Loucy (cell line): ENCODE measurements around the gene CLDN11.
A peak's percentile ranks its signal among the peaks of the same experiment; 100 is the strongest.

Experiments used
- H2AFZ ChIP-seq: fragments of 200-600 bp; sonication (generic); 2 replicates; pipeline ENCODE4 v1.6.0; 2016; ENCODE audit warnings: antibody characterized with exemption, mild to moderate bottlenecking, low read length, moderate library complexity
- H3F3A ChIP-seq: fragments of 200-600 bp; 2 replicates; pipeline ENCODE4 v1.6.0; 2016; ENCODE audit warnings: antibody characterized with exemption, low read depth, mild to moderate bottlenecking
- H3K27me3 ChIP-seq: fragments of 200-600 bp; sonication (generic); 2 replicates; pipeline ENCODE4 v1.6.1; 2014; ENCODE audit warnings: low read length, mild to moderate bottlenecking; ENCODE audit not compliant: insufficient read depth, poor library complexity, severe bottlenecking
- H3K36me3 ChIP-seq: fragments of 200-600 bp; sonication (generic); 2 replicates; pipeline ENCODE4 v1.6.1; 2016; ENCODE audit warnings: low read length; ENCODE audit not compliant: insufficient read depth
- H3K4me1 ChIP-seq: fragments of 200-600 bp; sonication (generic); 2 replicates; pipeline ENCODE4 v1.5.1; 2014; ENCODE audit warnings: low read length, mild to moderate bottlenecking; ENCODE audit not compliant: insufficient read depth, poor library complexity, severe bottlenecking
- H3K4me2 ChIP-seq: fragments of 200-600 bp; sonication (generic); 2 replicates; pipeline ENCODE4 v1.6.0; 2014; ENCODE audit warnings: antibody characterized with exemption, low read length, low read depth, mild to moderate bottlenecking; ENCODE audit not compliant: poor library complexity, severe bottlenecking
- H3K4me3 ChIP-seq: fragments of 200-600 bp; sonication (generic); 2 replicates; pipeline ENCODE4 v1.5.1; 2014; ENCODE audit warnings: low read length, mild to moderate bottlenecking, mixed read lengths; ENCODE audit not compliant: poor library complexity, severe bottlenecking
- H3K79me2 ChIP-seq: fragments of 200-600 bp; sonication (generic); 2 replicates; pipeline ENCODE4 v1.6.1; 2014; ENCODE audit warnings: low read length; ENCODE audit not compliant: insufficient read depth
- H3K9ac ChIP-seq: fragments of 200-600 bp; sonication (generic); 2 replicates; pipeline ENCODE4 v1.6.0; 2014; ENCODE audit warnings: mild to moderate bottlenecking, low read depth, low read length, moderate library complexity; ENCODE audit not compliant: poor library complexity, severe bottlenecking
- H3K9me2 ChIP-seq: fragments of 200-600 bp; sonication (generic); replicated peaks from 2 replicates; pipeline ENCODE4 v1.6.1; 2016; ENCODE audit warnings: low read depth, low read length, mixed read lengths
- H3K9me3 ChIP-seq: fragments of 200-600 bp; sonication (generic); 2 replicates; pipeline ENCODE4 v1.6.1; 2014; ENCODE audit warnings: mild to moderate bottlenecking, antibody characterized with exemption, low read length, low read depth; ENCODE audit not compliant: insufficient read depth
- H4K20me1 ChIP-seq: fragments of 200-600 bp; sonication (generic); 2 replicates; pipeline ENCODE4 v1.6.0; 2014; ENCODE audit warnings: antibody characterized with exemption, low read length, mild to moderate bottlenecking; ENCODE audit not compliant: insufficient read depth, poor library complexity, severe bottlenecking
- EZH2phosphoT487 ChIP-seq: fragments of 200-600 bp; IDR thresholded peaks from 2 replicates; pipeline ENCODE4 v1.6.1; 2018; ENCODE audit warnings: antibody characterized with exemption, mild to moderate bottlenecking, moderate library complexity, borderline replicate concordance
- TF ChIP-seq, protein P1 (sequence below): fragments of 200-600 bp; sonication (generic); conservative IDR thresholded peaks from 2 replicates; pipeline ENCODE4 v1.5.1; 2014; ENCODE audit warnings: mild to moderate bottlenecking, antibody characterized with exemption, low read length

Gene CLDN11

GRCh38 chr3:170425491-170426239 lies 7.0 kb downstream of the CLDN11 start:
- H3K9me3 ChIP-seq = no peaks in the 10 kb centered on the region
- H3K4me3 ChIP-seq = no peak overlapping the region
- no peak overlapping the region for H3K4me2 ChIP-seq
- no peaks in the 10 kb centered on the region for H3K9me2 ChIP-seq
- peaks cover 26% of the 10 kb centered on the region for H3K4me1 ChIP-seq
- no peaks in the 10 kb centered on the region for H4K20me1 ChIP-seq
- H3K27me3 ChIP-seq = no peaks in the 10 kb centered on the region
- no peaks in the 10 kb centered on the region for H3K79me2 ChIP-seq
- peak overlapping the region; percentile 2; the same call in 1 of the 2 replicates for H2AFZ ChIP-seq
- no peak for TF ChIP-seq EZH2phosphoT487
- TF ChIP-seq, protein P1, sequence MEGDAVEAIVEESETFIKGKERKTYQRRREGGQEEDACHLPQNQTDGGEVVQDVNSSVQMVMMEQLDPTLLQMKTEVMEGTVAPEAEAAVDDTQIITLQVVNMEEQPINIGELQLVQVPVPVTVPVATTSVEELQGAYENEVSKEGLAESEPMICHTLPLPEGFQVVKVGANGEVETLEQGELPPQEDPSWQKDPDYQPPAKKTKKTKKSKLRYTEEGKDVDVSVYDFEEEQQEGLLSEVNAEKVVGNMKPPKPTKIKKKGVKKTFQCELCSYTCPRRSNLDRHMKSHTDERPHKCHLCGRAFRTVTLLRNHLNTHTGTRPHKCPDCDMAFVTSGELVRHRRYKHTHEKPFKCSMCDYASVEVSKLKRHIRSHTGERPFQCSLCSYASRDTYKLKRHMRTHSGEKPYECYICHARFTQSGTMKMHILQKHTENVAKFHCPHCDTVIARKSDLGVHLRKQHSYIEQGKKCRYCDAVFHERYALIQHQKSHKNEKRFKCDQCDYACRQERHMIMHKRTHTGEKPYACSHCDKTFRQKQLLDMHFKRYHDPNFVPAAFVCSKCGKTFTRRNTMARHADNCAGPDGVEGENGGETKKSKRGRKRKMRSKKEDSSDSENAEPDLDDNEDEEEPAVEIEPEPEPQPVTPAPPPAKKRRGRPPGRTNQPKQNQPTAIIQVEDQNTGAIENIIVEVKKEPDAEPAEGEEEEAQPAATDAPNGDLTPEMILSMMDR = no peak
- H3F3A ChIP-seq = no peaks in the 10 kb centered on the region
- no peaks in the 10 kb centered on the region for H3K36me3 ChIP-seq
- no peak overlapping the region for H3K9ac ChIP-seq

GRCh38 chr3:170426240-170426797 lies 7.7 kb downstream of the CLDN11 start:
- H3K9ac ChIP-seq = no peak overlapping the region
- no peak for TF ChIP-seq EZH2phosphoT487
- TF ChIP-seq, protein P1 = no peak

DNA sequence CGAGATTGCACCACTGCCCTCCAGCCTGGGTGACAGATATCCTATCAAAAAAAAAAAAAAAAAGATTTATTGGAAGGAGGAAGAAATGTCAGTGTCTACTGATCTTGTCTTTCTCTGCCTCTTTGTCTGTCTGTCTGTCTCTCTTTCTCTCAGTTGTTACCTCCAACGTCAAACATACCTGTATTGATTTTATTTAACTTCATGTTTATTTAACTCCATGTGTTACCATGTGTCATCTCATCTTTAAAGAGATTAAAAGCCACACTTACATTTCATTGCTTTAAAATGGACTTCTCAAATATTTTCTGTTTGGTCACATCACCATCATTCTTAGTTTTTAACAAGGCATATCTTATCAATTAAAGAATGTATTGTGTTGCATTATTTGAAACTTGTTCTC lies 9.4 kb downstream of the CLDN11 start:
- H2AFZ ChIP-seq = no peak overlapping the region
- H3K79me2 ChIP-seq = no peaks in the 10 kb centered on the region
- H3F3A ChIP-seq = no peaks in the 10 kb centered on the region
- TF ChIP-seq, protein P1 = no peak
- no peak for TF ChIP-seq EZH2phosphoT487
- no peaks in the 10 kb centered on the region for H3K9me3 ChIP-seq
- H4K20me1 ChIP-seq = no peaks in the 10 kb centered on the region
- H3K4me3 ChIP-seq = no peak overlapping the region
- H3K9ac ChIP-seq = no peak overlapping the region
- H3K4me1 ChIP-seq = peaks cover 26% of the 10 kb centered on the region
- H3K36me3 ChIP-seq = no peaks in the 10 kb centered on the region
- no peak overlapping the region for H3K4me2 ChIP-seq
- no peaks in the 10 kb centered on the region for H3K27me3 ChIP-seq
- H3K9me2 ChIP-seq = no peaks in the 10 kb centered on the region

More at GRCh38 chr3:170426240-170426797, 7.7 kb downstream of the CLDN11 start:
- Histone ChIP-seq H3K9me3 (no peaks in the 10 kb centered on the region), H3K27me3 (no peaks in the 10 kb centered on the region), H3F3A (no peaks in the 10 kb centered on the region), H3K36me3 (no peaks in the 10 kb centered on the region), H4K20me1 (no peaks in the 10 kb centered on the region), H3K79me2 (no peaks in the 10 kb centered on the region), H3K9me2 (no peaks in the 10 kb centered on the region), H3K4me3 (no peak overlapping the region), H3K4me2 (no peak overlapping the region), H3K4me1 (peaks cover 26% of the 10 kb centered on the region), H2AFZ (peak overlapping the region; percentile 2; the same call in 1 of the 2 replicates)
